HG03342 (cell line): Measurements from ENCODE around the gene TMEM190.
A peak's percentile ranks its signal among the peaks of the same experiment; 100 is the strongest.

Source experiments
- ATAC-seq: cut with Tn5 transposase; IDR thresholded peaks from one replicate; pipeline ENCODE4 v1.9.1; 2021; ENCODE audit warnings: mild to moderate bottlenecking, moderate library complexity; ENCODE audit not compliant: unreplicated experiment

The TMEM190 gene

GRCh38 chr19:55369653-55370304 is 6.8 kb upstream of the TMEM190 start:
- ATAC-seq, result no peak

DNA sequence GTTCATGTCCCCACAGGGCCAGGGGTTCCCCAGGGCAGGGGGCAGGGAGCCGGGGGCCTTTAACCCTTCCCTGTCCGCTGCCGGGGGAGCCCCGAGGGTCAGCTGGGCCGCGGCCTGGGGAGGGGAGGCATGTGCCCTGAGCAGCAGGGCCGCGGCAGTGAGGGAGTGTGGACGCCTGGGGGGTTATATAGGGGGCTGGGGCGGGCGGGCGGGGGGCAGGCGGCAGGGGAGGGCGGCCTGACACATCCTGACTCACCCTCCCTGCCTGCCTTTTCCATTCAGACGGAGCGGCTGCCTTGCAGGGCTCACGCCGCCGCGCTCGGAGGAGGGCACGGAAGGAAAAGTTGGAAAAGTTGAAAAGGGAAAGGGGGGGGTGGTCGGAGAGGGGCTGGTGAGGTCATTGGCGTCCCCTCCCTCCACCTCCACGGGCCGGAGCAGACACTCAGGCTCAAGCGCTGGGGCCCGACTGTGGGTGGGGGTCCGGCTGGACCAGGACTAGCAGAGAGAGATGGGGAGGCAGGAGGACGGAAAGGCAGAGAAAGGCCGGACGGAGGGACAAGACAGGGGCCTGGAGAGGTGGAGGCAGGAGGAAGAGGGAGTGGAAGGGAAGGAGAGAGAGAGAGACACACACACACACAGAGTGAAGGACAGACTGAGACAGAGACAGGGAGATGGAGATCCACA is 6.2 kb upstream of the TMEM190 start, which contains the start of gene IL11:
IL11 (minus strand) TSS at position 159 of the 684 bp plus-strand sequence; CDS start at position 6, 153 bp downstream.
- ATAC-seq, result no peak

DNA sequence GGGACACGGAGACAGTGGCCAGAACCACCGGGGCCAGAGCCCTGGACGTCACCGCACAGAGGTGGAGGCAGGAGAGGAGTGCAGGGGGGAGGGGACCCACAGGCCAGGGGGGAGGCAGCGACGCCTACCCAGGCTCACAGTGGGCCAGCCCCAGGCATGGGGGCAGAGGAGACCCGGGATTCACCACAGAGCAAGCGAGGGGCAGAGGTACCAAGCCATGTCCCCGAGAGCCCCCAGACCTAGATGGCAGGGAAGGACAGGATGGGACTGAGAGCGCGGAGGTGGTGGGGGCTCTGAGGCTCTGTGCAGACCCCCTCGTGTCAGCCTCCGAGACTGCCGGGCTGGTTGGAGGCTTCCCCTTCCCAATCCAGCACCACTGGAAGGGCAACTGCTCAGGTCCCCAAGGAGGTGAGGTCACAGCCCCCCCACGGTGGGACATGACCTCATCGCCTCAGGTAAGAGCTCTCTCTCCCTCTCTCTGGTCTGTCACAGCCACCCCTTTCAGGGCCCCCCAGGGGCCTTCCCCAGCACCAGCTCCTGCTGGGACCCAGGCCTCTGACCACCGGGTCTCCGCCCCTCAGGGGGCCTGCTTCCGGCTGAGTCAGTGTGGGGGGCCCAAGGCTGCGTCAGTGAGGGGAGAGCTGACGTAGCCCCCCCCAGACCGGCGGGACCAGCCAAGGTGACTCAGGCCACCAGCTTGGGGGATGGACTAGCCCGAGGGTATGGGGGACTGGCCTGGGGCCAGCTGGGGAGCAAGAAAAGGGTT is 4.1 kb upstream of the TMEM190 start:
- no peak for ATAC-seq

DNA sequence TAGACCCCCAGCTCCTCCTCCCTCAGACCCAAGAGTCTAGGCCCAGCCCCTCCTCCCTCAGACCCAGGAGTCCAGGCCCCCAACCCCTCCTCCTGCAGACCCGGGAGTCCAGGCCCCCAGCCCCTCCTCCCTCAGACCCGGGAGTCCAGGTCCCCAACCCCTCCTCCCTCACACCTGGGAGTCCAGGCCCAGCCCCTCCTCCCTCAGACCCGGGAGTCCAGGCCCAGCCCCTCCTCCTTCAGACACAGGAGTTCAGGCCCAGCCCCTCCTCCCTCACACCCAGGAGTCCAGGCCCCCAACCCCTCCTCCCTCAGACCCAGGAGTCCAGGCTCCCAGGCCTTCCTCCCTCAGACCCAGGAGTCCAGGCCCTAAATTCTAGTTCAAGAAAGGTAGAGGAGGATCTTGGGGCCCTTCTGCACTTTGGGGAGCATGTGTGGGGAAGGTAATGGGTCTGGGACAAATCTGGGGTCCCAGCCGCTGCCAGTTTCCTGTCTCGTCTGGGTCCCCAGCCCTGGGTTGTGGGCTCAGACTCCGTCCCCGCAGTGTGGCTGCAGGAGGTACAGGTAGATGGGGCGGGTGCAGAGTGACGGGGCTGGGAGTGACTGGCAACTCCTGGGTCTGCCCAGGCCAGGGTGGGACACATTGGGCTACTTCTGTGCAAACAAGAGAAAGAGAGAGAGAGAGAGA is 3.2 kb upstream of the TMEM190 start:
- no peak for ATAC-seq

DNA sequence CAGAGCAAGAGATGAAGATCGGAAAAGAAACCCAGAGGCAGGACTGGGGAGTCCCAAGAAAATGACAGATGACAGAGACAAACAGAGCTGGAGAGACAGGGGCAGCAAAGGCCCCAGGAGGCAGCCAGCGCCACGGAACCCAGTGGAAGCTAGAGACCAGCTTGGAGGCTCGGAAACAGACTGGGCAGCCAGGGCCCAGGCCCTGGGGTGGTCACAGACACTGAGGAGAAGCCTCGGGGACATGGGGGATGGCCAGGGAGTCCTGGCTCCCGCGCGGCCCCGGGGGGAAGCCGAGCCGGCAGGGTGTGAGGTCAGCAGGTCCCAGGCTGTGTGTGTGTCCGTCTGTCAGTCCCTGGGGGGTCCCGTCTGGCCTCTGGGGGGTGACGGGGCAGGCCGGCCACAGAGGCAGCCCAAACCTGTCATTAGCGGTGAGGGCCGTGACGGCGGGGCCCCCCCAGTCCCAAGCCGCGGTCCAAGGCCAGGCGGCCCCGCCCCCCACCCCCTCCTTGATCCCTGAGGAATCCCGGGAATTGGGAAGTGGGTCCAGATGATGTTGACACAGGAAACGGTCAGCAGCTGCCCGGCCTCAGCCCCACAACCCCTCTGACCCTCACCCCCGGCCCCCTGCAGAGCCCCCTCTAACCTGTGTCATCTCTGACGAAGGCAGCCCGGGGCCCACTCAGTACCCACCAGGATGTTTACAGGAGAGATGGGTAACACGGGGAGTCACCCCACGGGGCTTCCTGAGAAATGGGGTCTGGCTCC is 2.5 kb upstream of the TMEM190 start:
- ATAC-seq, result no peak

GRCh38 chr19:55377356-55378131 is 918 bp downstream of the TMEM190 start:
- ATAC-seq, result no peak

DNA sequence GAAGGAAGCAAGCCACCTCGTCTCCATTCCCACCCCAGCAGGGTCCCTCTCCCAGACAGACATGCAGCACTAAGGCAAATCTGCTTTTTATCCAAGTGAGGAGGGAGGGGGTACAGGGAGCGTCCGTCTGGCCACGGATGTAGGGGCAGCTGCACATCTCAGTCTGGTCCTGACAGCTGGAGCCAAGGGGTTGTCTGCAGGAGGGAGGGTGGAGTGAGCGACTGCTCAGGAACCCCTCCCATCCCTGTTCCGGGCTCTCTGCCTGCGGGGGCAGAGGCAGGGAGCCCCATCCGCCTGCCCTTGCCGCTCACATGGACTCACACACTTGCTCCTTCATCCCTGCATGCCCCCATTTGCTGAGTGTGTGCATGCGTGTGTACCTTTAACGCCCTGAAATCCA is 2.5 kb downstream of the TMEM190 start:
- ATAC-seq, result no peak

- ATAC-seq, result no peak
Observed at GRCh38 chr19:55382013-55382412, 5.4 kb downstream of the TMEM190 start.

DNA sequence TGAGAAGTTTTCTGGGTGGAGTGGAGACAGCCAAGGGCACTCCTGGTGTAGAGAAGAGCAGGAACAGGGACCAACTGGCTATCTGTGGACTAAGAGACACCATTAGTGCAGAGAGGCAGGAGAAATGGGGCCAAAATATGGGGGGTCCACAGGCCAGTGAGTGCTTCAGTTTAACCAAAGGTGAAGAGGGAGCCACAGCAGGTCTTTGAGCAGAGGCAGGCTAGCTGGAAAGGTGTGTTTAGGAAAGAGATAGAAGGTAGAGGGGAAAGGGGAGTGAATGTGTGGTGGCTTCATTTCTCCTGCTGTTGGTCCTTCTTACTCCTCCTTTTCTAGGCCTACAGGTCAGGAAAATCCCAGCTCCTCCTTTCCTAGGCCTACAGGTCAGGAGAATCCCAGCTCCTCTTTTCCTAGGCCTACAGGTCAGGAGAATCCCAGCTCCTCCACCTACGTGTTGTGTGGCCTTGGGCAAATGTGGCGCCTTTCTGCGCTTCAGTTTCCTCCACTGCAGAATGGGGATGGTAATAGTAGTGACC is 6.0 kb downstream of the TMEM190 start:
- ATAC-seq, result no peak

GRCh38 chr19:55383279-55384130 is 6.9 kb downstream of the TMEM190 start:
- ATAC-seq, result no peak

DNA sequence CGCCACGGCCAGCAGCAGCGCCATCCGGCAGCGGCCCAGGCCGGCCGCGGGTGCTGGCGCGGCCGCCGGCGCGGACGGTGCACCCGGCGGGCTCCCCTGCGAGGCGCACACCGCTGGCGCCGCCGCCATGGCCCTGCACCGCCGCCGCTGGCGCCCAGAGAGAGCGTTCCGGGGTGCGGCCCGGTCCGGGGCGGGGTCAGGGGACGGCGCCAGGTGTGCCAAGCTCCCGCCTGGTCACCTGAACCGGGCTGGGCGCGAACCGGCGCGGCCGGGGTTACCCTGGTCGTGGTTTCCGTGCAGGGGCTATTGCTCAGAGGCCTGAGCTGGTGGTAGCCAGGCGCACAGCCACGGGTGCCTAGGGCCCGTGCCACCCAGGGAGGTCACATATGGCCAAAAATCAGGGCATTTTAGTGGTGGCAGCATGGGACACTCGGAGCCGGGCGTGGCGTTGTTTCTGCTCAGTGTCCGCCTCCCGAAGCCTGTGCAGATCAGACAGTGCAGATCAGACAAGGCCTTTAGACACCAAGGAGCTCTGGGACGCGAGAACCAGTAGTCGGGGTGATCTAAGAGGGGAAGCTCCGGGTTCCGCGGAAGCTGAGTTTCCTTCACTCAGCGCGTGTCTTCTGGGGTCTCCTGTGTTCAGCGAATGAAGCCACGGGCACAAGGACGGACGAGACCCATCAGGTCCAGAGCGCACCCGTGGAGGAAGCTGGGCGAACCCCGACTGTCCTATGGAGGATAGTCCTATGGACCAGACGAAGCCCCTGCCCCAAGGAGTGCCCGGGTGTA is 7.7 kb downstream of the TMEM190 start, which contains the start of gene TMEM238:
TMEM238 (minus strand) TSS at position 162 of the 789 bp plus-strand sequence; CDS start at position 129, 33 bp downstream.
- ATAC-seq, result no peak

GRCh38 chr19:55384920-55385723 is 8.5 kb downstream of the TMEM190 start:
- peak; percentile 52 for ATAC-seq

GRCh38 chr19:55385724-55386492 is 9.3 kb downstream of the TMEM190 start, which contains the start of gene RPL28:
Gene RPL28, plus strand, starts transcription at chr19:55385932. Its CDS starts 426 bp downstream, at chr19:55386358.
- peak; percentile 63 for ATAC-seq

GRCh38 chr19:55386493-55386971 is 9.9 kb downstream of the TMEM190 start:
- ATAC-seq, result no peak

DNA sequence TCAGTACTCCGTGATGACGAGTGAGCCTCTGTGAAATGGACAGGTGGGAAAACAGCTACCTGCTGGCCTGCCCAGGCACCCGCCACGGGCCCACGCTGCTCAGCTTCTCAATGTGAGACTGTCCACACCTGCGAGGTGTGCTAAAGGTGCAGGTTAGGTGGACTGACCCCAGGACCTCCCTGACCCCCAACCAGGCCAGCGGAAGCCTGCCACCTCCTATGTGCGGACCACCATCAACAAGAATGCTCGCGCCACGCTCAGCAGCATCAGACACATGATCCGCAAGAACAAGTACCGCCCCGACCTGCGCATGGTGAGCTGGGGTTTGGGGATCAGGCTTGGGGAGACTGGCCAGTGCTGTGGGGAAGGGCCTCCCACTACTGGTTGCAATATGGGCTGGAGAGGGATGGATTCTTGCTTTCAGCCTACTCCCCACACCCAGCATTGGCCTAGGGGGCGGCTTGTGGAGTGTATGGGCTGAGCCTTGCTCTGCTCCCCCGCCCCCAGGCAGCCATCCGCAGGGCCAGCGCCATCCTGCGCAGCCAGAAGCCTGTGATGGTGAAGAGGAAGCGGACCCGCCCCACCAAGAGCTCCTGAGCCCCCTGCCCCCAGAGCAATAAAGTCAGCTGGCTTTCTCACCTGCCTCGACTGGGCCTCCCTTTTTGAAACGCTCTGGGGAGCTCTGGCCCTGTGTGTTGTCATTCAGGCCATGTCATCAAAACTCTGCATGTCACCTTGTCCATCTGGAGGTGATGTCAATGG is 11.3 kb downstream of the TMEM190 start:
- no peak for ATAC-seq
